ENCODE results near the gene MRPS18C. TPM values are rescaled to one million over a fixed set of nuclear protein-coding genes. Genes with fewer than 3 reads are reported as not detected.

MRPS18C gene
- polyA plus RNA-seq (ENCODE audit: insufficient read depth in 1 of 5, insufficient read length in 5 of 5, low replicate concordance in 1 of 5) = 10 to 100 TPM; 50.2 to 78.3 (median 59.8) TPM
- long read RNA-seq, donor 1, transcript MRPS18C-201 (6 exons, 1,643 nt) = major isoform, 71 of 79 reads
- long read RNA-seq, donor 1, transcript MRPS18C-204 (5 exons, 666 nt) = minor isoform, 5 of 79 reads
- long read RNA-seq, donor 1, partial matches to known transcripts = 0 of 79 reads
- long read RNA-seq, donor 1, other reads (novel, unspliced or antisense) = 0 of 79 reads
- long read RNA-seq, donor 2, transcript MRPS18C-201 (6 exons, 1,643 nt) = major isoform, 46 of 58 reads
- long read RNA-seq, donor 2, partial matches to known transcripts = 0 of 58 reads
- long read RNA-seq, donor 2, other reads (novel, unspliced or antisense) = 8 of 58 reads
- long read RNA-seq, donor 3, transcript MRPS18C-201 (6 exons, 1,643 nt) = major isoform, 55 of 73 reads
- long read RNA-seq, donor 3, transcript MRPS18C-204 (5 exons, 666 nt) = minor isoform, 10 of 73 reads
- long read RNA-seq, donor 3, partial matches to known transcripts = 0 of 73 reads
- long read RNA-seq, donor 3, other reads (novel, unspliced or antisense) = 0 of 73 reads
- long read RNA-seq, donor 4, transcript MRPS18C-201 (6 exons, 1,643 nt) = major isoform, 26 of 35 reads
- long read RNA-seq, donor 4, partial matches to known transcripts = 0 of 35 reads
- long read RNA-seq, donor 4, other reads (novel, unspliced or antisense) = 0 of 35 reads
- long read RNA-seq, donor 5, transcript MRPS18C-204 (5 exons, 666 nt) = minor isoform, 9 of 103 reads
- long read RNA-seq, donor 5, transcript MRPS18C-201 (6 exons, 1,643 nt) = major isoform, 83 of 103 reads
- long read RNA-seq, donor 5, partial matches to known transcripts = 6 of 103 reads
- long read RNA-seq, donor 5, other reads (novel, unspliced or antisense) = 0 of 103 reads
- long read RNA-seq, donor 6, transcript MRPS18C-201 (6 exons, 1,643 nt) = major isoform, 64 of 92 reads
- long read RNA-seq, donor 6, partial matches to known transcripts = 8 of 92 reads
- long read RNA-seq, donor 6, other reads (novel, unspliced or antisense) = 15 of 92 reads
- long read RNA-seq, donor 7, transcript MRPS18C-201 (6 exons, 1,643 nt) = major isoform, 40 of 45 reads
- long read RNA-seq, donor 7, partial matches to known transcripts = 0 of 45 reads
- long read RNA-seq, donor 7, other reads (novel, unspliced or antisense) = 0 of 45 reads
- long read RNA-seq, donor 8, transcript MRPS18C-201 (6 exons, 1,643 nt) = major isoform, 25 of 30 reads
- long read RNA-seq, donor 8, partial matches to known transcripts = 0 of 30 reads
- long read RNA-seq, donor 8, other reads (novel, unspliced or antisense) = 0 of 30 reads

DNA sequence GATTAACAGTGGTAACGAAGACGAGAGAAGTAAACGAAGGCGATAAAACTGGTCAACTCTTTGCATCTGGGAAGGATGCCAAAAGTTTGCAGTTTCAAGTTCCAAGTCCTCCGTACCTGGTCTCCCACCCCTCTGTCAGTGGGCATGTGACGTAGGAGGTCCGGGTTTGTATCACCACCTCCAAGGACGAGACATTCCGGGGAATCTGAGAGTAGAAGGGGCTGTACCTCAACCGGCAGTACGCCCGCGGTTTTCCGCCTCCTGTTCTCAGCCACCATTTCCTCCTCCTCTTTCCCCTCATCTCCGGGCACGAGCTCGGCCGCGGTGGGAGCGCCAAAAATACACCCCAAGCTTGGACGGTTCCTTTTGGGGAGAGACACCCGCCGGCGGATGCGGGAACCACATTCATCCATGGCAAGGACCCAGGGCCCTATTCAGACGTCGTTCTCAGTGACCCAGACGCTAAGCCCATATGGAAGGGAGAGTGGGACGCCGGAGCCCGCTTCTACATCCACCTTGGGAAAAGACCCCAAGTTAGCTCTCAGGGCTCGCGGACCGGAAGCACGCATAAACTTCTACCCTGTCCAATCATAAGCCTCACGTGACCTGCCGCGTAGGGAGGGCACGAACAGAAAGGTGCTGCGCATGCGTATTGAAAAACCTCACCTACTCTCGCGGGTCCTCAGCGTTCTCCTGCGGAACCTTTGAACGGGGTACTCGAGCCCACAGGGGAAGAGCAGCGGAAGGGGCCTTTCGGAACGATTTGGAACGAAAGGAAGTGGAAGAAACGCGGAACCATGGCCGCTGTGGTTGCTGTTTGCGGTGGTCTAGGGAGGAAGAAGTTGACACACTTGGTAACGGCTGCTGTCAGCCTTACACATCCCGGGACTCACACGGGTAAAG, at the start of gene MRPS18C, which contains the start of gene HELQ:
Gene MRPS18C, plus strand, starts transcription at position 778 of the 903 bp plus-strand sequence. Its CDS starts 20 bp downstream, at position 798.
Gene HELQ, minus strand, starts transcription at position 543 of the 903 bp plus-strand sequence. Its CDS starts 130 bp downstream, at position 413.
- peak; percentile 97 to 98 for DNase-seq

DNA sequence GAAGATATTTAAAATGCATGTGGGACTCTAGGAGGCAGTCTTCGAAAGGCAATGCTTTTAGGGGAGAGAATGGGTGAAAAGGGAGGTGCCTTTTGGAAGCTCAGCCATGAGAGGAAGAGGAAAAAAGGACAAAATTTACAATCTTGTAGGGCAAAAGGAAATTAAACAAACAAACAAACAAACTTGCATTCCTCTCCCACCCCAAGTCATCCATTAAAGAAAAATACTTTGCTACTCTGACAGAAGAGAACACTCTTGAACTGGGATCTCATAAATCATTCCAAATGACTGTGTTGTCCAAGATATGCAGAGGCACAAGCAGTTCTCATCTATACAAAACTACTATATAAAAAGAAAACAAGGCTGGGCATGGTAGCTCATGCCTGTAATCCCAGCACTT, 47.0 kb upstream of the MRPS18C start:
- no peak for DNase-seq

GRCh38 chr4:83413676-83414075, 42.2 kb upstream of the MRPS18C start:
- DNase-seq = no peak

DNA sequence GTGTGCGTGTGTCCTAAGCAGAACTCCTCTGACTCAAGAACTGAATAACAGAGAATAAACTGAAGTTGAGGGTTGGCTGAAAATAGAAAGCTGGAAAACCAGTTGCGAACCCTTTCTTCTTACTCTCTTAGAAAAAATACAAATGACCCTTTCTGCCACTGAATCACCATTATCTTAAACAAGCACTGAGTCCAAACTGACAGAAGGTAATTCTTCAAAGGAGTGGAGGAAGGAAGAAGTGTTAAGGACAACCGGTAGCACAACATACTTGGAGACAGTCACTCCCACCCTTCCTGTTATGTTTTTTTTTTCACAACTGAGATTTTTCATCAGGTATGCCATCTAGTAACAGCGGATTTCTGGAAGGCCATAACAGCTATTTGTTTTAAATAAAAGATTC, 38.3 kb upstream of the MRPS18C start:
- DNase-seq = peak; percentile 1 to 3

DNA sequence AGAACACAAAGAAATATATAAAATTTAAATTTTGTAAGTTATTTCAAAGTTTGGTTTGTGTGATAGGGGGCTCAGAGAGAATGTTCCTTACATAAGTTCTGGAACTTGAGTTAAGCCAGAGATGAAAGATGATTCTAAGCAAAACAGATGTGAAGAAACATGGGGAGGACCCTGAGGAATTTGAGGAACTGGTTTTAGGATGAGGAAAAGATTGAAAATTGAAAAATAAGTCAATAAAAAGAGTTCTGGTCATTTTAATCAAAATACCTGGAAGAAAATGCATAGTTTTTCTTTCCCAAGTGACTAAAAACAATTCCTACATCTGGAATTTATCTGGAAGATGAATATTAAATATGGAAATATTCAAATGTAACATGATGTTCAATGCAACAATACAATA, 37.6 kb upstream of the MRPS18C start:
- no peak for DNase-seq

DNA sequence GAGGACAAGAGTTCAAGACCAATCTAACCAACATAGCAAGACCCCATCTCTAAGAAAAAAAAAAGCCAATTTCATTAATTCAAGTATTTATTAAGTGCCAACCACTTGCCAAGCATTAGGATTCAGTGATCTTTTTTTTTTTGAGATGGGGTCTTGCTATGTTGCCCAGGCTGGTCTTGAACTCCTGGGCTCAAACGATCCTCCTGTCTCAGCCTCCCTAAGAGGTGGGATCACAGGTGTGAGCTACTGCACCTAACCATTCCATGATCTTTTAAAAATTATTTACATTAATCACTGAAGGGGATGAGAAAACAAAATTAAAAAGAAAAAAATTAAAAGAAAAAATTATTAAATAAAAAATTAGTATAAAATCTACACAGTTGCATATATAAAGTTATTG, 24.7 kb upstream of the MRPS18C start:
- no peak for DNase-seq

DNA sequence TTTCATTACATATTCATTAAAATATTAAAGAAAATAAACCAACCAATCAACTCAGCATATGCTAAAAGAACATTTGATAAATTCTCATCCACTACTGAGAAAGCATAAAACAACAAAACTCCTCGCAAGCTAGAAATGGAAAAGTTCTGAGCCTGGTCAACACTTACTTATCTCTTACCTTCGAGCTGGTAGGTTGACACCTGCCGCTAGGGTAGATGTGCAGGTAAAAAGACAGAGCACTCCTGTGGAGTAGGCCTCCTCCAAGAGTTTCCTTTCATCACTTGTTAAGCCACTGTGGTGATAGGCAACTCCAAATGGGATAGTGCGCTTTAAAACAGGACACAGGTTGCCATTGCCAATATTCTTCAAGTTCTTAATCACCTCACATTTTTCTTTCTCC, 19.2 kb upstream of the MRPS18C start:
- DNase-seq = no peak

GRCh38 chr4:83438719-83439118, 17.1 kb upstream of the MRPS18C start:
- no peak for DNase-seq

DNA sequence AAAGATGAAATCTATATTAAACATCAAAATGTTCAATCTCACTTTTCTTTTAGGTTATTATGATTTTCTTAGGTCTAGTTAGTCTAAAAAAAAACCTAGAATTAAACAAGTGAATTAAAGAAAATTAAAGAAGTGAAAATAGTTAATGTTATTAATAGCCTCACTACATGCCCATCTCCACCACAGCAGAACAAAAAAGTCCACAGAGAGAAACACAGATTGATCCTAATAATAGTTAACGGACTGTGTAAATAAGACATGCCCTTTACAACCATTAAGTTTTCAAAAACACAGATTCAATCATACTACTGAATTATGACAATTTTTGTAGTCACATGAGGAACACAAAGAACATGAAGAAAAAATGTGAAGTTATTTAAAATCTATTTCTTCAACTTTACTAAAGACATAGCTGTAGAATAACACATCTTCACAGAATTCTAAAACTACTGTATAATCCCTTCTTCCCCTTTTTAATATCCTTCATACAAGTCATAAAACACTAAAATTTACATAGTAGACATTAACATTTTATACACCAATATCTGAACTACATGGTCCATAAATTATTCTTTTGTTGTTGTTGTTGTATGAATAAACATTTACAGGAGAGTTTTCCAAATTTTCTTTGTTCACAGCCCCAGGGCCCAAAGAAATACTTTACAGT, 15.6 kb upstream of the MRPS18C start:
- DNase-seq = no peak

- DNase-seq = no peak
These were observed 15.0 kb upstream of the MRPS18C start for GRCh38 chr4:83440899-83441298.

GRCh38 chr4:83449009-83449408, 6.8 kb upstream of the MRPS18C start:
- no peak for DNase-seq

GRCh38 chr4:83454686-83455085, 1.2 kb upstream of the MRPS18C start:
- peak; percentile 9 to 19 for DNase-seq

GRCh38 chr4:83456184-83456501, 285 bp downstream of the MRPS18C start:
- no peak for DNase-seq

GRCh38 chr4:83473423-83473822, 17.6 kb downstream of the MRPS18C start:
- no peak for DNase-seq

DNA sequence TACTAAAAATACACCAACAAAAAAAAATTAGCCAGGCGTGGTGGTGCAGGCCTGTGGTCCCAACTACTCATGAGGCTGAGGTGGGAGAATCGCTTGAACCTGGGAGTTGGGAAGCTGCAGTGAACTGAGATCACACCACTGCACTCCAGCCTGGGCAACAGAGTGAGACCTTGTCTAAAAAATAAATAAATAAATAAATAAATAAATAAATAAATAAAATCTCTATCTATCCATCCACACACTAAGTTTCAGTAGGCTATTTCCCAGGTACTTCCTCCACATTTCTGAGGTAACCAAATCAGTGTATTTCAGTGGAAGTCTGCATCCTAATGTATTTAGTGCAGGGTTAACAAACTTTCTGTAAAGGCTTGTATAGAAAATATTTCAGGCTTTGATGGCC, 18.1 kb downstream of the MRPS18C start:
- no peak for DNase-seq

DNA sequence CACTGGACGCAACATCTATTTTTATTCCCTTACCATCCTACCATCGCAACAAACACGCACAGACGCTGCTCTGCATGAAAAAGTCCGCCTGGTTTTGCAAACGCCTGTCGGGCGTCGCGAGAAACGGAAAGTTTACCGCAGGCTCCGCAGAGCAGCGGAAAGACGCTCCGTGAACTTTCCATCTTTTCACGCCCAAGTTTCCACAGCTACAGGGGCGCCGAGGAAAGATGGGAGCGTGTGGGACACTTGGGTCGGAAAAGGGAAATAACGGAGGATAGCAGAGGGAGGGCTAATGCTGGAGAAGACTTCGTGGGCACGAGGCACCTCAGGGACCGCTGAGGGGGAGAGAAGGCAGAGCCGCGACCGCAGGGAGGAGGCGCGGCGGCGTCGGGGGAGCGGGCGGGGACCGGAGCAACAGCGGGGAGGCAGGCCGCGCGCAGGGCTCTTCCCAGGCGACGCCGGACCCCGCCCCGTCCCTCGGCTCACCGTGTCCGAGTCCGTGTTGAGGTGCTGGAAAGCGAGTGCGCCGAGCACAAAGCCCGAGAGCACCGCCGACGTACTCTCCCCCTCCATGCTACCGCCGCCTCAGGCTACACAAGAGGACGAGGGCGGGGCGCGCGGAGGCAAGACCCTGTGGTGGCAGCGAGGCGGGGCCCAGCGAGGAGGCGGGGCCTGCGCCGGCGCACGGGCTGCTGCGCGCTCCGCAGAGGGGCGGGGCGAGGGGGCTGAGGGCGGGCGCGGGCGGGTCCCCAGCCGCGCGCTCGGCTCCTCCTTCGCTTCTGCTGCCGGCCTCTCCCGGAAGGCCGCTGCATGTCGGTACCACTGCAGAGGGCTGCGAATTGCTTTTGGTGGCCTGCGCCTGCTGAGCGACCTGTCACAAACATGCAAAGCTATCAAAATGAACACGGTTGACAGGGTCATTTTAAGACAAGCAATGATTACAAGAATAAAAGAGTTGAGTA, 28.9 kb downstream of the MRPS18C start, which contains the start of gene ABRAXAS1:
Gene ABRAXAS1, minus strand, starts transcription at position 601 of the 962 bp plus-strand sequence. Its CDS starts 28 bp downstream, at position 573.
- peak; percentile 93 to 94 for DNase-seq

GRCh38 chr4:83486457-83487129, 30.7 kb downstream of the MRPS18C start:
- no peak for DNase-seq

DNA sequence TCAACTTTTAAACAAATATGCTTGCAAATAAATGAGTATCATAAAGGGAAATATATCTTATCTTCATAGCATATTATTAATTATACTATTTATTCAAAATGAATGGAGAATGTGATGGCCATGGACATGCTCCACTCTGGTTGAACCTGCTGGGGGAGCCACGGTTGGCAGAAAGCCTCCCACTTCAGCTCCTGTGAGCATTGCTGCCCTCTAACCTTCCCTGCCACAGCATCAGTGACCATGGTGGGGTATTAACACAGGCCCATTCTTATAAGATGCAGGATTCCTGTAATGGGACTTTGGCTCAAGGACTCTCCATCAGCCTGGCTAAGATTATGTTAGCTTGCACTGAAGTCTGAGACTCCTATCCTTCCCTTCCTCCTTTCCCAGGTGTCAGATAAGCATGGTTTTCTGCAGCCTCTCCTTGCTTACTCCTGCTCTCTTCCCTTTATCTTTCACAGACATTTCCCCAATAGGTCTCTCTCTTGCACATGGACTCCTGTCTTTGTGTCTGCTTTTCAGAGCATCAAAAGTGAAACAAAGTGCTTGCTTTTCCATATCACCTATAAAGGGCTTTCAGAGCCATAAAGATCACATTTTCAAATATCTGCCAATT, 34.0 kb downstream of the MRPS18C start:
- DNase-seq = no peak

All from right lung (tissue), 10 donors.